HG03575 (cell line): ENCODE data around the gene GCK.

Experiments
- ATAC-seq: cut with Tn5 transposase; IDR thresholded peaks from one replicate; pipeline ENCODE4 v1.9.1; 2021; ENCODE audit not compliant: unreplicated experiment, insufficient number of reproducible peaks, low FRiP score; ENCODE audit errors: extremely low read depth

GCK gene

DNA sequence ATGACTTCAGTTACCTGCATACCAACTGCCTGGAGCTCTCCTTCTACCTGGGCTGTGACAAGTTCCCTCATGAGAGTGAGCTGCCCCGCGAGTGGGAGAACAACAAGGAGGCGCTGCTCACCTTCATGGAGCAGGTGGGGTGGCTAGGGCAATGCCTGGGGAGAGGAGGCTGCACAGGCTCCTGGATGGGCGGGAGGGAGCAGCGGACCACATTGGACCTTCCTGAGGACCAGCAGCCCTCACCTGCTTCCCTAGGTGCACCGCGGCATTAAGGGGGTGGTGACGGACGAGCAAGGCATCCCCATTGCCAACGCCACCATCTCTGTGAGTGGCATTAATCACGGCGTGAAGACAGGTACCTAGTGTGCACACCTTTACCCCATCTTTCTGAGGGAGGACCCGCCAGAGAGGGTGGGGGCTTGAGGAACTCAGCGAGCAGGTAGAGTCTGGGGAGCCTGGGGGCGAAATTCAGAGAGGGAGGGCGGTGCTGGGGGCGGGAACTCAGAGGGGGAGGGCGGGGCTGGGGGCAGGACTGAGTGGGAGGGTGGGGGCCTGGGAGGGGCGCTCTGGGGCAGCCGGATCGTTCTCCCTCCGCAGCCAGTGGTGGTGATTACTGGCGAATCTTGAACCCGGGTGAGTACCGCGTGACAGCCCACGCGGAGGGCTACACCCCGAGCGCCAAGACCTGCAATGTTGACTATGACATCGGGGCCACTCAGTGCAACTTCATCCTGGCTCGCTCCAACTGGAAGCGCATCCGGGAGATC lies 76.1 kb downstream of the GCK start:
- ATAC-seq, result no peak

DNA sequence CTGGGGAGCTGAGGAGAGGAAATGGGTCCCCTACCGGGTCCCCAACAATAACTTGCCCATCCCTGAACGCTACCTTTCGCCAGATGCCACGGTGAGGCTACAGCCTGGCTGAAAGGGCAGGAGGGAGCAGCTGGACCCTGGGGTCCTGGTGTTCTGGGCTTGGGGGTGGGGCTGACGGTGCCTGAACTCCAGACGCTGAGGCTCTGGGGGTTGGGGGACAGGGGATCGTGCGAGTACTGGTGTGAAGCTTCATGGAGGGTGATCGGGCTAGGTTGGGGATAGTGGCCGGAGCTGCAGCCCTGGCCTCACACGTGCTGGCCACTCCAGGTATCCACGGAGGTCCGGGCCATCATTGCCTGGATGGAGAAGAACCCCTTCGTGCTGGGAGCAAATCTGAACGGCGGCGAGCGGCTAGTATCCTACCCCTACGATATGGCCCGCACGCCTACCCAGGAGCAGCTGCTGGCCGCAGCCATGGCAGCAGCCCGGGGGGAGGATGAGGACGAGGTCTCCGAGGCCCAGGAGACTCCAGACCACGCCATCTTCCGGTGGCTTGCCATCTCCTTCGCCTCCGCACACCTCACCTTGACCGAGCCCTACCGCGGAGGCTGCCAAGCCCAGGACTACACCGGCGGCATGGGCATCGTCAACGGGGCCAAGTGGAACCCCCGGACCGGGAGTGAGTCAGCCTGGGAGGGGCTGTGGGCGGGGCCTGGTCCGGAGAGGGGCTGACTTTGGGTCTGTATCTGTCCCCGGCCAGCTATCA lies 76.8 kb downstream of the GCK start:
- no peak for ATAC-seq

DNA sequence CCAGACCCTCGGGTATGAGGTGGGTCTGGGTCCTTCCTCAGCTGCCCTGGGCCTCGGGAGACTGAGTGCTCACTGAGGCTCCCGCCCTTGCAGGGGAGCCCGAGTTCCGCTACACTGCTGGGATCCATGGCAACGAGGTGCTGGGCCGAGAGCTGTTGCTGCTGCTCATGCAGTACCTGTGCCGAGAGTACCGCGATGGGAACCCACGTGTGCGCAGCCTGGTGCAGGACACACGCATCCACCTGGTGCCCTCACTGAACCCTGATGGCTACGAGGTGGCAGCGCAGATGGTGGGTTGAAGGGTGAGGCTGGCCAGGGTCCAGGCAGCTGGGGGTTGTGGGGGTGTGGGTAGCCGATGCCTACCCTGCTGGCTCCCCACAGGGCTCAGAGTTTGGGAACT lies 77.5 kb downstream of the GCK start:
- no peak for ATAC-seq

DNA sequence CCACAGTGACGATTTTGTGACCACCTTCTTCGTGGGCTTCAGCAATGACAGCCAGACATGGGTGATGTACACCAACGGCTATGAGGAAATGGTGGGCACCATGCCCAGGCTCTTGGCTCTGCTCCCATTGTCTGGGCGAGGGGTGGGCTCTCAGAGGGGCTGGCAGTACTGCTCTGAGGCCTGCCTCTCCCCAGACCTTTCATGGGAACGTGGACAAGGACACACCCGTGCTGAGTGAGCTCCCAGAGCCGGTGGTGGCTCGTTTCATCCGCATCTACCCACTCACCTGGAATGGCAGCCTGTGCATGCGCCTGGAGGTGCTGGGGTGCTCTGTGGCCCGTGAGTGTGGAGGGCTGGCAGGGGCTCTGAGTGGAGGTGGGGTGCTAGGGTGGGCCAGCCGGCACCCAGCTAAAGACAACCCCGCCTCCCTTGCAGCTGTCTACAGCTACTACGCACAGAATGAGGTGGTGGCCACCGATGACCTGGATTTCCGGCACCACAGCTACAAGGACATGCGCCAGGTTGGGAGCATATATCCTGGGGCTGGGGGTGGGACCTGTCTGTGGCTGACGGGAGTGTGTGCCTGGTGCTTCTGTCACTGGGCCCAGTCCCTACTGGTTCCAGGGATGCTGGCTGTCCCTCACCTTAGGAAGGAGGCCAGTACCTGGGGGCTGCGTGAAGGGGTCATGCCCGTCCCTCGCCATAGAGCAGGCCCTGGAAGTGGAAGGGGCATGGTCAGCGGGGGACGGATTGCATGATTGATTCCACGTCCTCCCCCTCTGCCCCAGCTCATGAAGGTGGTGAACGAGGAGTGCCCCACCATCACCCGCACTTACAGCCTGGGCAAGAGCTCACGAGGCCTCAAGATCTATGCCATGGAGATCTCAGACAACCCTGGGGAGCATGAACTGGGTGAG lies 78.3 kb downstream of the GCK start:
- ATAC-seq, result no peak

DNA sequence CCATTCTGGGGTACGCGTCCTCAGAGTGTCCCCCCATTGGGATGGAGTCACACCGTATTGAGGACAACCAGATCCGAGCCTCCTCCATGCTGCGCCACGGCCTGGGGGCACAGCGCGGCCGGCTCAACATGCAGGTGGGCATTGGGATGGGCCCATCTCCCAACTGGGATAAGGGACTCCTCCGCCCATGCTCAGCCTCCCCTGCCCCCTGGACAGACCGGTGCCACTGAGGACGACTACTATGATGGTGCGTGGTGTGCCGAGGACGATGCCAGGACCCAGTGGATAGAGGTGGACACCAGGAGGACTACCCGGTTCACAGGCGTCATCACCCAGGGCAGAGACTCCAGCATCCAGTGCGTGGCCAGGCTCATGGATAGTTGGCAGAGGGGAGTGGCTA lies 79.2 kb downstream of the GCK start:
- no peak for ATAC-seq

DNA sequence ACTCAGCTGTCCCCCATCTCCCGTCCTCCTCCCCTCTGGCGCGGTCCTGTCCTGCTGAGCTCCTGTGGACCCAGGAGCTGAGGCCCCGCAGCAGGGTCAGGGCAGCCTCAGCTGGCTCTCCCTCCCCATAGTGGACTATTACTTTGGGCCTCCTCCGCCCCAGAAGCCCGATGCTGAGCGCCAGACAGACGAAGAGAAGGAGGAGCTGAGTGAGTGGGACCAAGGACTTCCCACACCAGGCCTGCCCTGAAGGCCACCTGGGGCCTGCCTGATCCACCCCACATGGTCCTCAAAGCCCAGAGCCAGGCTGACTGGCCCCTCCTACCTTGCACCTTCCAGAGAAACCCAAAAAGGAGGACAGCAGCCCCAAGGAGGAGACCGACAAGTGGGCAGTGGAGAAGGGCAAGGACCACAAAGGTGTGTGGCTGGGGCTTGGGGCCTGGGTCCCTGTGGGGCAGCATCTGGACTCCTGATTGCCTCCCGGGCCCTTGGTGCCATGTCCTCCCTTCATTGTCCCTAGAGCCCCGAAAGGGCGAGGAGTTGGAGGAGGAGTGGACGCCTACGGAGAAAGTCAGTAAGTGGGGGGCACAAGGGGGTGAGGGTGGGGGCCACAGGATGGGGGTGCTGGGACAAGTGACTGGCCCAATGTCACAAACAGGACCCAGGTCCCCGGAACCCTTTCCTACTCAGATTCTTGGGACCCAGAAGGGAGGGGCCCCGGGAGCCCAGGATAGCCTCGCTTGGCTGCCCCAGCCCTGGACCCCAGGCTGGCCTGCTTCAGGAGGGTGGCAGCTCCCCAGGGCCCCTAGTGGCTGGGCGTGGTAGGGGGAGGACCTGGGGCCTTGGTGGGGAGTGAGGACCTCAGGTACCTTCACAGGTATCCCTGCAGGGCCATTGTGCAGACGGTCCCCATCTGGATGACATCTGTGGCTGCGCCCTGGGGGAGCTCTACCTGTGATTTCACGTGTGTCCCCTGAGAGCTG lies 80.2 kb downstream of the GCK start:
- no peak for ATAC-seq

DNA sequence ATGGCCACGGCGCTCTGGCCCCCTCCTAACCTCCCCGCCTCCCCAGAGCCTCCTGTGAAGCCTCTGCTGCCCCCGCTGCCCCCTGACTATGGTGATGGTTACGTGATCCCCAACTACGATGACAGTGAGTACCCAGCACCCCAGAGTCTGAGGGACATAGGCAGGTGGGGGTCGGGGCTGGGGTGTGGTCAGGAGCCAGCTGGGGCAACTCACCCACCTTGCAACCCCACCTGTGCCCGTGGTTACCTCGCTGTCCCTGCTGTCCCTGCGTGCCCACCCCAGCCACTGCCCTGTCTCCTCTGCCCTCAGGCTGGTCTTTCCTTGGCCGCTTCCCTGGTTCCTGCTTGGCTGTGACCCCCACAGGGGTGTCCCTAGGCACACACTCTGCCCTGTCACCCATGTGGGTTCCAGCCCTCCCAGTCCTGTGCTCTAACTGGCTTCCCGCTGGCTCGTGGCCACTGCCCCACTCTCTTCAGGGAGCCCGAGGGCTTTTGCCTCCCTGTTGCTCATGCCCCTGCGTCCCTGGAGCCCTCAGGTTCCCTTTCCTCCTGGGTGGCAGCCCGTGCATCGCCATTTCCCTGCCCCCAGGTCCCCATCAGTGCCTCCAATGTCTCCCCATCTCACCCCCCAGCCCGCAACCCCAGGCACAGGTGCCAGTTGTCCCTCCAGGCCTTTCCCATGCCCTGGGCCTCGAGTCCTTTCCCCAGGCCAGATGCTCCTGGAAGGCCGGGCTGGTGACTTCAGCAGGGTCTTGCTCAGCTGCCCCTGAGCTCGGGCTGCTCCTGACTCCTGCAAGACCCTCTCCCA lies 81.1 kb downstream of the GCK start:
- no peak for ATAC-seq

DNA sequence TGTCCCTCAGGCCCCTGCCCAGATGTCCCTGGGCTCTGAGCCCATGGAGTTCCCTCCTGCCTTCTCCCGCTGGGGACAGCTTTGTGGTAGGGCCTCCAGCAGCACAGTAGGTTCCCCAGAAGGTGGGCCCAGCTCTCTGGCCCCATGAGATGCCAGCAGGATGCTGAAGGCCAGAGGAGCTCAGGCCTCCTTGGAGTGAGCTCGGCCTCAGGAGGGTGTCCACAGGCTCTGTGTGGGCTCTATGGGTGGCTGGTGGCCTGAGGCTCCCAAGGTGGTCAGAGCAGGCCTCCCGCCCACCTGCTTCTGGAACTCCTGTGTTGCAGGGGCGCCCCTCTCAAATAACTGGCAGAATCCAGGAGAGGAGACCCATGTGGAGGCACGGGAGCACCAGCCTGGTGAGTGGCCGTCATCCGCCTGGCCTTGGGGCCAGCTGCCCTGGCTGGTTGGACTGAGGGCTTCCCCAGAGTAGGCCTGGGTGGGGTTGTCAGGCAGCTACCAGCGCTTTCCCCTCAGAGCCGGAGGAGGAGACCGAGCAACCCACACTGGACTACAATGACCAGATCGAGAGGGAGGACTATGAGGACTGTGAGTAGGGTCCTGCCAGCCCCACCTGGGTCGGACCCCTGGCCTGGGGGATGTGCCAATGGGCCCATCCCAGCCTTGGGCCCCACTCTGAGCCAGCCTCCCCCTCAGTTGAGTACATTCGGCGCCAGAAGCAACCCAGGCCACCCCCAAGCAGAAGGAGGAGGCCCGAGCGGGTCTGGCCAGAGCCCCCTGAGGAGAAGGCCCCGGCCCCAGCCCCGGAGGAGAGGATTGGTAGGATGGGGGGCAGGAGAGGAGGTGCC lies 81.9 kb downstream of the GCK start:
- ATAC-seq, result no peak

DNA sequence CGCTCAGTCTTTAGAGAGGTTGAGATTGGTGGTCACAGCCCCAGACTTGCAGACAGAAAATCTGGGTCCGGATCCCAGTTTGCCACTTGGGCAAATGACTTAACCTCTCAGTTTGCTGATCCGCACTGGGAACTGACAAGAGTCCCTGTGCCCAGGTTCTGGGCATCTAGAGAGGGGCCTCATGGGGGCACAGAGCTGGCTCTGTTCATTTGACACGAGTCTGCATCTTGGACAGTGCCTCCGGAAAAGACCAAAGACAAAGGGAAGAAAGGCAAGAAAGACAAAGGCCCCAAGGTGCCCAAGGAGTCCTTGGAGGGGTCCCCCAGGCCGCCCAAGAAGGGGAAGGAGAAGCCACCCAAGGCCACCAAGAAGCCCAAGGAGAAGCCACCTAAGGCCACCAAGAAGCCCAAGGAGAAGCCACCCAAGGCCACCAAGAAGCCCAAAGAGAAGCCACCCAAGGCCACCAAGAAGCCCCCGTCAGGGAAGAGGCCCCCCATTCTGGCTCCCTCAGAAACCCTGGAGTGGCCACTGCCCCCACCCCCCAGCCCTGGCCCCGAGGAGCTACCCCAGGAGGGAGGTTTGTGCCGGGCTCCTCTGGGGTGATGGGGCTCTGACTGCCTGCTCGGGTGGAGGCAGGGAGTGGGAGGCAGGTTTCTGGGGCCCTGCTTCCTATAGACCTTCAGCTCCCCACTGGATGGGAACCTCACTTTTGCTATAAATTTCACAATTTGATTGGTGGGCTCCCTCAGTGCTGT lies 82.8 kb downstream of the GCK start:
- ATAC-seq, result no peak

DNA sequence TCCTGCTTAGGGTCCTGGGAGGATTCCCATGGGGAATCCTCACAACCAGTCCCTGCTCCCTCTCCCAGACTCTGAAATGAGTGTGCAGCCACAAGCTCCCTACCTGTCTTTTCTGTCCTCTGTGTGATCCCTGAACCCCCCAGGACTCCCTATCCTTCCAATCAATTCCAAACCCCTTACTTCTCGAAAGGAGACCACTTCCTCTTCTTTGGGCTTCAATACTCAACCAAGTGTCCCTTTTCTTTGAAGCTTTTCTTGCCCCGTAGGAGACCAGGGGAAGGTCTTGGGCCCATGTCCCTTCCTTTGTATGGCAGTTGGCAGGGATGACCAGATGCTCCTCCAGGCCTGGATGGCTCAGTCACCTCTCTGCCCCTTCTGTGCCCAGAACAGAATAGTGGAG lies 83.4 kb downstream of the GCK start:
- ATAC-seq, result no peak

DNA sequence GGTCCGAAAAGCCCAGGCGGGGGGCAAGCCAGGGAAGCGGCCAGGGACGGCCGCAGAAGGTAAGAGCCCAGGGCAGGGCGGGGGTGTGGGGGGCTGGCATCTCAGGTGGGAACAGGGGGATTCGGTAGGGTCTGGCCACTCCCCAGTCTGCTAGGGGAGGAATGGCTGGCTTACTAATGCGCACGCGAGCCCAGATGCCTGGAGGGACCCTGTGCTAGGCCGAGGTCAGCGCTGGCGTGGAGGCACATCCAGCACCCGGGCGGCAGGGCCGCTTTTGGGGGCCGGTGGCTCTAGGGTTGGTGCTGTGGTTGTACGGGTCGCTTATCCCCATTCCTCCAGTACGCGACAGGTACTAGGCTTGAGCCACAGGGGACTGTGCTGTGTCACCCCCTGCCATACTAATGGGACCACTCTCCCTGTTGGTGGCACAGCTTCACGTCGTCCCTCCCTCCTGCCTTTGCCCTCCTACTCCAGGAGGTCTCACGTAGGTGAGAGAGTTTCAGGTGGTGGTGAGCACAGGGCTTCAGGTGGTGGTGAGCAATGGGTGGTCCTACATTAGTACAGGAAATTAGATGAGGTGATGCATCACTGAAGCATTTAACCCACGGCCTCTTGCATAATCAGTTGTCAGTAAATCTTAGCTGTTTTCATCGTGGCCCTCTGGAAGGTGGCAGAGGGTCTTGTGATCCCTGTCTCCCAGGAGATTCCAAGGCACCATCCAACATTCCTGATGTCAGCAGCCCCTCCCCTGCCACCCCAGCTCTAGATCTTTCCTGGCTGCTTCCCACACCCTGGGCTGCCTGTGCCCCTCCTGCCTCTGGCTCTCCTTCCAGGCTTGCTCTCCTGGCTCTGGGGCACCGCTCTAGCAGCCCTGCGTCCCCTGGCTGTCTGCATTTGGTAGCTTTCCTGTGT lies 84.1 kb downstream of the GCK start:
- ATAC-seq, result no peak

DNA sequence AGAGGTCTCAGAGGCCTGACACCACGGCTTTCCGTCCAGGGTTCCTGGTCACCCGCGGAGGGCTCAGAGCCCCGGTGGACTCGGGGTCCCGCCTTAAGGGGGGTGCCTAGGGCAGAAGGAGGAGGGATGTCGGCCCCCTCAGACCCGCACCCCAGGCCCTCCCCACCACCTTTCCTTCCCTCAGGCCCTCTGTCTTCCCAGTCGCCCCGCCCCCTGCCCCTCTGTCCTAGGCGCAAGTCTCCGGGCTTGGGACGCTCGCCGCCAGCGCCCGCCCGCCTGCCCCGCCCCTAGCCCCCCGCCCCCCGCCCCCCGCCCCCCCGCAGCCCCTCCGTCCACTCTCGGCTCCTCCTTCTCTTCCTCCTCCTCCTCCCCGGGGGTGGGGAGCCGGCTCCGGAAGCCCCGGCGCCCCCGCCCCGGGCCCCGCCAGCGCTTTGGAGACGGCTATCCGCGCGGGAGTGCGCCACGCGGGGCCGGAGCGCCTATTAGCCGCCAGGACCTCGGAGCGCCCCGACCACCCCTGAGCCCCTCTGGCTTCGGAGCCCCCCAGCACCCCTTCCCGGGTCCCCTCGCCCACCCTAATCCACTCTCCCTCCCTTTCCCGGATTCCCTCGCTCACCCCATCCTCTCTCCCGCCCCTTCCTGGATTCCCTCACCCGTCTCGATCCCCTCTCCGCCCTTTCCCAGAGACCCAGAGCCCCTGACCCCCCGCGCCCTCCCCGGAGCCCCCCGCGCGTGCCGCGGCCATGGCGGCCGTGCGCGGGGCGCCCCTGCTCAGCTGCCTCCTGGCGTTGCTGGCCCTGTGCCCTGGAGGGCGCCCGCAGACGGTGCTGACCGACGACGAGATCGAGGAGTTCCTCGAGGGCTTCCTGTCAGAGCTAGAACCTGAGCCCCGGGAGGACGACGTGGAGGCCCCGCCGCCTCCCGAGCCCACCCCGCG lies 85.0 kb downstream of the GCK start, which contains the start of gene AEBP1:
Gene AEBP1, plus strand, starts transcription at position 423 of the 937 bp plus-strand sequence. Its CDS starts 321 bp downstream, at position 744.
- no peak for ATAC-seq

DNA sequence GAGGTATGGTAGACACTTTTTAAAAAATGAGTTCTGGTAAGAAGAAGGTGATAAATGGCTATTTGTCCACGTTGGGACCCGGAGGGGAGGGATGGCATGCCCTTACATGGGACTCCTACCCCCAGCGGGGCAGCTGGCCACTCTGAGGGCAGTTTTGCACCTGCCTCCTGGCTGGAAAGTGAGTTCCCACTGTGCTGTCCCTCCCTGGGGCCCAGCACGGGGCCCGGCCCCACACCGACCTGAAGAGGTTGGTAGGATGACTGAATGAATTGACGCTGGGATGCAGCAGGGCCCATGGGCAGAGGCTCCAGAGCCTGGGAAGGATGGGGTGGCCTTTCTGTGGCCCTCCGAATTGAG lies 85.7 kb downstream of the GCK start:
- no peak for ATAC-seq

DNA sequence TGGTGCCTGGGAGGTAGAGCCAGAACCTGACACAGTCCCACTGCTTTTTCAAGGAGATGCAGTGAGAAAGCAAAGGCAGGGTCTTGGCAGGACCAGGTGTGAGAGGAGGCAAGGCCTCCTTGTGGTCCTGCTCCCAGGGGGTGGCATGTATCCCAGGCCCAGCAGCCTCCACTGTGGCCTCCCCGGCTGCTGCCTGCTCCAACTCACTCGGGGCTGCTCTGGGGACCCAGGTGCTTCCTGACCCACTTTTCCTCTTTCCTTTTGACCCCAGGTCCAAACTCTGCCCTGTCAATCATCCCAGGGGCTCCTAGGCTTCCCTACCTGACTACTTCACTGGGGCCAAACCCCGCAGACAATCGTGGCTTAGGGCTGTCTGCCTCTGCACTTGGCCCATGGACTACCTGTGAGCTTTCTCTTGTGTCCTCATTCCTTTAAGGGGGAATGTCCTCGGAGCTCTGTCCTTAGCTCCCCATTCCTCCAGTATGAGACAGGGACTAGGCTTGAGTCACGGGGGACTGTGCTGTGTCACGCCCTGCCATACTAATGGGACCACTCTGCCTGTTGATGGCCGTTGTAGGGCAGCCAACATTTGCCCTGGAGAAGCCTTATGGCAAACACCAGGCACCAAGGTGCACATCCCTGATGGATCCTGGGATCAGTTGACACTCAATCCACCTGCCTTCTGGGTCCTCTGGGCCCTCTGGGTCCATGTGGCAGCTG lies 86.2 kb downstream of the GCK start:
- ATAC-seq, result no peak
